ENCODE results near the gene RTBDN.
"Not testable (repeated sequence)": the region's sequence is repeated elsewhere in the genome, so short reads cannot be mapped to it uniquely, and the experiment has no call there.

Gene RTBDN

DNA sequence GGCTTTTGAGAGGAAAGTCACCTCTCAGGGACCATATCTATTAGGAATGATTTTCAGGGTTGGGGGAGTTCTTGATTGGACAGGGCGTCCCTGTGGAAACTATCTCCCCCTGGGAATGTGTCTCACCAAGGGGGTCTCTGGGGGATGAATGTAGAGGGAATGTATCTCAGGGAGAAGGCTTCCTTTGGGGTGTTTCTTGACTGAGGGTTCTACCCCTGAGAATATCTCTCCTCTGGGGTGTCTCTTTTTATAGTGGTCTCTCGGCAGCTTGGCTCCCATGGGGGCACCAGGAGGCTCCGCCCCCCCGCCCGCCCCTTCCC lies 1.0 kb downstream of the RTBDN start:
- H3K27ac ChIP-seq = peak overlapping the region; percentile 31; the same call in 1 of the 2 replicates

DNA sequence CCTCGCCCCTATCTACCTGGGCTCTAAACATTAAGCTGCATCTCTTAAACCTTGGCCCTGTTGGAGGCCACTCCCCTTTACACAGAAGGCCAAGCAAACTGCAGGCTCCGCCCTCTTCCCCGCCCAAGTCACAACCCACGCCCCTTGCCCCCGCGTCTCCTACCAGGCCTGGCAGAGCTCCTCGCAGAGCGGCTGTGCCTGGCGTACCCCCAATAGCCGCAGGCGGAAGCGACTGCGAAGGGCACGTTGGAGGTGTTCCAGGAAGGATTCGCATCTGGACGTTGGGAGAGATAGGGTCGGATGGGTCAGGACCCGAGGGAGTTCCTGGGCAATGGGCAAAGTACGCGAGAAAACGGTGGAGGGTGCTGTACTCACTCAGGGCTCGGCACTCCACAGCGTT lies 5.9 kb downstream of the RTBDN start:
- H3K27ac ChIP-seq = peak overlapping the region; percentile 36; the same call in 1 of the 2 replicates
- TF ChIP-seq, protein P1, sequence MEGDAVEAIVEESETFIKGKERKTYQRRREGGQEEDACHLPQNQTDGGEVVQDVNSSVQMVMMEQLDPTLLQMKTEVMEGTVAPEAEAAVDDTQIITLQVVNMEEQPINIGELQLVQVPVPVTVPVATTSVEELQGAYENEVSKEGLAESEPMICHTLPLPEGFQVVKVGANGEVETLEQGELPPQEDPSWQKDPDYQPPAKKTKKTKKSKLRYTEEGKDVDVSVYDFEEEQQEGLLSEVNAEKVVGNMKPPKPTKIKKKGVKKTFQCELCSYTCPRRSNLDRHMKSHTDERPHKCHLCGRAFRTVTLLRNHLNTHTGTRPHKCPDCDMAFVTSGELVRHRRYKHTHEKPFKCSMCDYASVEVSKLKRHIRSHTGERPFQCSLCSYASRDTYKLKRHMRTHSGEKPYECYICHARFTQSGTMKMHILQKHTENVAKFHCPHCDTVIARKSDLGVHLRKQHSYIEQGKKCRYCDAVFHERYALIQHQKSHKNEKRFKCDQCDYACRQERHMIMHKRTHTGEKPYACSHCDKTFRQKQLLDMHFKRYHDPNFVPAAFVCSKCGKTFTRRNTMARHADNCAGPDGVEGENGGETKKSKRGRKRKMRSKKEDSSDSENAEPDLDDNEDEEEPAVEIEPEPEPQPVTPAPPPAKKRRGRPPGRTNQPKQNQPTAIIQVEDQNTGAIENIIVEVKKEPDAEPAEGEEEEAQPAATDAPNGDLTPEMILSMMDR (conservative IDR thresholded peaks at IDR 0.05) = no peak

More for the DNA sequence above, 1.0 kb downstream of the RTBDN start:
- TF ChIP-seq, protein P1 (conservative IDR thresholded peaks at IDR 0.05) = no peak

DNA sequence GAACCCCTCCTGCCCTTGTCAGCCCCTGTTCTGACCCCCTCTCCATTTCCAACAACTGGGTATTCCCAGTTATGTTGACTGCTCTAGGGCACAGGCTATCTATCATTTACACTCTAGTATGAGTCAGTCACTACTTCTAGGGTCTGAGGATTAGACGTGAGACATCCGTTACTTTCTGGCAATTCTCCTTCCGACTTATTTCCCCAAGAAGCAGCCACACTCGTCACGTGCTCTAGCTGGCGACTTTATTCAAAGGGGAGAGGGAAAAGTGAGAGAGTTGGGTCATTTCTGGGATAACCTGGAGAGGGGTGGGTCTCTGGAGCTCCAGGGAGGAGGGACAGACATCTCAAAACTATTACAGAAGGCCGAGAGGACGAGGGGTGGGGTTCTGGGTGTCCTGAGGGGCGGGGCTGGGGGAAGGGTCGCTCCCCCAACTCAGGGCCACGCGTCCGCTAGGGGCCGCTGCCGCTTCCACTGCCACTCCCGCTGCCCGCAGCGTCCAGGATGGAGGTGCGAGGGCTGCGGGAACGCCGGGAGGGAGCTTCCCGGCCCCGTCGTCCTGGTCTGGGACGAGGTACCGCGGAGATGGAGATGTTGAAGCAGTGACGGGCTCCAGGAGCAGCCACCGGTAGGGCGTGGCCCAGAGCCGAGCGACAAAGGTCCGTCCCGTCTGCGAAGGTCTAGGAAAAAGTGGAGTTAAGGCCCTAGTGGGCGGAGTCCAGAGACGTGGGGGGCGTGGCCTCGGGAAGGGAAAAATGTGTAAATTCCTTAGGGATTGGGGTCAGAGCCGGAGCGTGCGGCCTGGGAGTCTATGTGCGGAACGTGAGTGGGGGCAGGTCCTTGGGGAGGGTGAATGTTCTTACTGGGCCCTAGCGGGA lies 8.9 kb downstream of the RTBDN start:
- H3K27ac ChIP-seq = no peak overlapping the region
- TF ChIP-seq, protein P1 (conservative IDR thresholded peaks at IDR 0.05) = peak; percentile 13; the same call in 1 of the 2 replicates

GRCh38 chr19:12821761-12822160 lies 12.6 kb downstream of the RTBDN start:
- TF ChIP-seq, protein P1 (conservative IDR thresholded peaks at IDR 0.05) = no peak
- no peak overlapping the region for H3K27ac ChIP-seq

GRCh38 chr19:12817810-12818209 lies 16.6 kb downstream of the RTBDN start:
- H3K27ac ChIP-seq = not testable (repeated sequence)

GRCh38 chr19:12817188-12817587 lies 17.2 kb downstream of the RTBDN start:
- H3K27ac ChIP-seq = not testable (repeated sequence)

DNA sequence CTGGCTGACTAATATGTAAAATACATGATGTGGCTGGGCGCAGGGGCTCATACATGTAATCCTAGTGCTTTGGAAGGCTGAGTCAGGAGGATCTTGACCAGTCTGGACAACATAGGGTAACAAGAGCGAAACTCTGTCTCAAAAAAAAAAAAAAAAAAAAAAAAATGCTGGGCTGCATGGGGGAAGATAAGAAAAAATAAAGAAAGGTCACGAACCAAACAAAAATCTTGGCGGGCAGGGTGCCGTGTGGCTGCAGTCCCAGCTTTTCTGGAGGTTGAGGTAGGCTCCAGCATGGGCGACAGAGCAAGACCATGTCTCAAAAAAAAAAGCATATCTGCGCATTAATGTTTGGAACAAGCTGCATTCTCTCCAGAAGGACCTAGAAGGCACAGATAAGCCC lies 19.3 kb downstream of the RTBDN start:
- TF ChIP-seq, protein P1 (conservative IDR thresholded peaks at IDR 0.05) = no peak
- H3K27ac ChIP-seq = no peak overlapping the region

DNA sequence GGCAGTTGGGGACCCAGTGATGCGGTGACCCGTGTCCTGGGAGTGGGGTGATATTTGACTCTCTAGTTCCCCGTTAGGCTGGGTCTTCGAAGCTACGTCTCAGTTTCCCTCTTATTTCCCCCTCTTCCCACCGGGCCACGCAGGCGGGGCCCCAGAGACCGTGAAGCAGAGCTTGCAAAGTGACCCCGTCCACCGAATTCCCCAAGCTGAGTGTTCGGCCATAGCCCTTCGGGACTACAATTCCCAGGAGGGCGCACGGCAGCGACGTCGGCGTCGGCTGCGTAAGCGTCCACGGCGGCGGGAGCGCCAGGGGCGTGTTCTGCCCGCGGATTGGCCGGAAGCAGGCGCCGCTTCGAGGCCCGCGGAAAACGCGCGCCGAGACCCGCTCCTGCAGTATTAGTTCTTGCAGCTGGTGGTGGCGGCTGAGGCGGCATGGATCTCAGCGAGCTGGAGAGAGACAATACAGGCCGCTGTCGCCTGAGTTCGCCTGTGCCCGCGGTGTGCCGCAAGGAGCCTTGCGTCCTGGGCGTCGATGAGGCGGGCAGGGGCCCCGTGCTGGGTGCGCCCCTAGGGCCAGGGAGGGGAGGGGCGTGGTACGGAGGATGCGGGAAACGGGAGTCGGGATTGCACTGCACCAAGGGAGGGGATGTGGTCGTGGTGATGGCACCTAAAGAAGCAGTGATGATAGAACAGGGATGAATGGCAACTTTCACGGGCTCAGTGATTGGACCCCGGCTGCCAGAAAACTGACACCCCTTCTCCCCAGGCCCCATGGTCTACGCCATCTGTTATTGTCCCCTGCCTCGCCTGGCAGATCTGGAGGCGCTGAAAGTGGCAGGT lies 27.9 kb downstream of the RTBDN start, which contains the start of gene RNASEH2A:
TSS of gene RNASEH2A (plus strand) at position 343 of the 840 bp plus-strand sequence. CDS start at position 433, 90 bp downstream.
- TF ChIP-seq, protein P1 (conservative IDR thresholded peaks at IDR 0.05) = no peak
- peak within 1 kb of the TSS; percentile 68 for H3K27ac ChIP-seq

All from VCaP (cell line).